ENCODE data around the gene GNAI3.

DNA sequence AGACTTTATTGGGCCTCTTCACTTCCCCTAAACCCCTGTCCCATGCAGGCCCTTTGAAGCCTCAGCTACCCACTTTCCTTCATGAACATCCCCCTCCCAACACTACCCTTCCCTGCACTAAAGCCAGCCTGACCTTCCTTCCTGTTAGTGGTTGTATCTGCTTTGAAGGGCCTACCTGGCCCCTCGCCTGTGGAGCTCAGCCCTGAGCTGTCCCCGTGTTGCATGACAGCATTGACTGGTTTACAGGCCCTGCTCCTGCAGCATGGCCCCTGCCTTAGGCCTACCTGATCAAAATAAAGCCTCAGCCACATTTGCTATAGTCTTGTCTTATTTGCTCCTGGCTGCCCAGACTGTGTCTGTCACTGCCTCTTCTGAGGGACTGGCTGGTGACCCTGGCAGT, 113.0 kb downstream of the GNAI3 start:
- TF ChIP-seq POLR2A (IDR thresholded peaks at IDR 0.05) = no peak
- TF ChIP-seq, protein P1, sequence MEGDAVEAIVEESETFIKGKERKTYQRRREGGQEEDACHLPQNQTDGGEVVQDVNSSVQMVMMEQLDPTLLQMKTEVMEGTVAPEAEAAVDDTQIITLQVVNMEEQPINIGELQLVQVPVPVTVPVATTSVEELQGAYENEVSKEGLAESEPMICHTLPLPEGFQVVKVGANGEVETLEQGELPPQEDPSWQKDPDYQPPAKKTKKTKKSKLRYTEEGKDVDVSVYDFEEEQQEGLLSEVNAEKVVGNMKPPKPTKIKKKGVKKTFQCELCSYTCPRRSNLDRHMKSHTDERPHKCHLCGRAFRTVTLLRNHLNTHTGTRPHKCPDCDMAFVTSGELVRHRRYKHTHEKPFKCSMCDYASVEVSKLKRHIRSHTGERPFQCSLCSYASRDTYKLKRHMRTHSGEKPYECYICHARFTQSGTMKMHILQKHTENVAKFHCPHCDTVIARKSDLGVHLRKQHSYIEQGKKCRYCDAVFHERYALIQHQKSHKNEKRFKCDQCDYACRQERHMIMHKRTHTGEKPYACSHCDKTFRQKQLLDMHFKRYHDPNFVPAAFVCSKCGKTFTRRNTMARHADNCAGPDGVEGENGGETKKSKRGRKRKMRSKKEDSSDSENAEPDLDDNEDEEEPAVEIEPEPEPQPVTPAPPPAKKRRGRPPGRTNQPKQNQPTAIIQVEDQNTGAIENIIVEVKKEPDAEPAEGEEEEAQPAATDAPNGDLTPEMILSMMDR (IDR thresholded peaks at IDR 0.05) = no peak
